Measurements from ENCODE around the gene GRIK3. TPM values are rescaled to one million over a fixed set of nuclear protein-coding genes. Genes with fewer than 3 reads are reported as not detected.

Gene GRIK3
- total and polyA plus RNA-seq, 2 of the 8 experiments (the other 6 are each of a cell fraction or from before 2014, with no cell fraction given): 2.1 to 3.4 TPM

- Histone ChIP-seq H2BK12ac (ENCODE audit: low read depth, low read length) (no peak overlapping the region), H3K4me1 (replicated peaks in 1 of 4; ENCODE audit: control insufficient read depth in 3 of 4, insufficient read depth in 4 of 4, low read length in 3 of 4) (no peaks in the 10 kb centered on the region; a peak in 1 of 7 replicates), H2BK20ac (ENCODE audit: low read length) (no peak overlapping the region), H3K56ac (replicated peaks; ENCODE audit: insufficient read length, low read depth, low read length) (no peak overlapping the region), H4K5ac (ENCODE audit: insufficient read length, low read depth, low read length) (no peak overlapping the region), H3K9me3 (ENCODE audit: insufficient read depth in 2 of 2, low read depth in 1 of 2, low read length in 1 of 2) (no peaks in the 10 kb centered on the region), H2BK120ac (replicated peaks; ENCODE audit: low read depth, low read length) (no peak overlapping the region), H3K23me2 (ENCODE audit: low read depth, low read length) (no peaks in the 10 kb centered on the region), H2AK5ac (ENCODE audit: low read depth, low read length) (no peak overlapping the region), H3K9ac (replicated peaks in 1 of 4; ENCODE audit: extremely low read depth in 1 of 4, low read depth in 3 of 4, low read length in 3 of 4) (no peak overlapping the region), H4K8ac (ENCODE audit: extremely low read depth, insufficient read depth, low read length) (no peak overlapping the region), H2AFZ (ENCODE audit: low read length) (no peak overlapping the region), H3K27ac (ENCODE audit: low read depth, low read length) (no peak overlapping the region), H3K4ac (replicated peaks; ENCODE audit: insufficient read length, low read depth, low read length) (no peak overlapping the region), H4K20me1 (replicated peaks in 1 of 2; ENCODE audit: control insufficient read depth in 1 of 2, insufficient read depth in 2 of 2, low read length in 2 of 2) (peaks cover 0 to 2% of the 10 kb centered on the region in 2 experiments), H4K91ac (replicated peaks; ENCODE audit: insufficient read length, low read length) (no peak overlapping the region), H3K23ac (ENCODE audit: insufficient read length) (no peak overlapping the region), H2BK5ac (ENCODE audit: low read depth, low read length) (no peak overlapping the region), H3K4me2 (ENCODE audit: insufficient read depth in 1 of 2, low read depth in 2 of 2, low read length in 2 of 2) (no peak overlapping the region), H3K4me3 (ENCODE audit: extremely low read depth in 1 of 4, insufficient read depth in 2 of 4, low read depth in 3 of 4, low read length in 4 of 4) (no peak overlapping the region), H3K79me1 (ENCODE audit: low read depth, low read length) (no peaks in the 10 kb centered on the region), H3K18ac (ENCODE audit: extremely low read depth, low read length) (no peak overlapping the region), H3K27me3 (replicated peaks in 1 of 4; ENCODE audit: control insufficient read depth in 3 of 4, extremely low read depth in 1 of 4, insufficient read depth in 3 of 4, low read length in 3 of 4) (no peaks in the 10 kb centered on the region), H2BK15ac (ENCODE audit: low read length) (no peak overlapping the region), H3K36me3 (ENCODE audit: control insufficient read depth in 2 of 4, insufficient read depth in 4 of 4, low read length in 3 of 4) (no peaks in the 10 kb centered on the region), H3K14ac (ENCODE audit: insufficient read length) (no peak overlapping the region), H3K79me2 (ENCODE audit: control insufficient read depth in 1 of 2, insufficient read depth in 2 of 2, low read length in 2 of 2) (no peaks in the 10 kb centered on the region)
- no peak for TF ChIP-seq CHD1 (IDR thresholded peaks at IDR 0.05; ENCODE audit: low read depth, low read length)
- TF ChIP-seq PHF8 (conservative IDR thresholded peaks at IDR 0.05; ENCODE audit: low read depth, low read length): no peak
- no peak for TF ChIP-seq POU5F1 (IDR thresholded peaks at IDR 0.05; ENCODE audit: low read depth, low read length)
- TF ChIP-seq EZH2 (IDR thresholded peaks at IDR 0.05; ENCODE audit: low read depth, low read length, severe bottlenecking): no peak
- 0 out of 2 replicates have a peak, but pooled peaks have one; percentile 18 for TF ChIP-seq KDM1A (IDR thresholded peaks at IDR 0.05; ENCODE audit: borderline replicate concordance, low read length)
- WGBS, 2 experiments (ENCODE audit: extremely low coverage in 1 of 2, insufficient coverage in 1 of 2, insufficient read length in 1 of 2, insufficient replicate concordance in 2 of 2, low coverage in 1 of 2, low lambda C conversion rate in 2 of 2, missing lambda C conversion rate in 1 of 2): 91% methylated on average over 6 of the region's 6 CpGs; no CpG with 5 or more reads in 1 of the 2 experiments
- FAIRE-seq: no peak
- CTCF ChIA-PET (ENCODE audit: partially characterized antibody): interaction anchor here (1.2 to 13.5 kb wide), 5 partner anchors 9 to 293 kb away, joined by 3 to 211 read pairs (median 11); no protein-coding TSS in a partner anchor
- POLR2A ChIA-PET (ENCODE audit: partially characterized antibody): no interaction called here
- DNase-seq (ENCODE audit: low read depth in 1 of 2, low spot score in 2 of 2): no peak
Observed at GRCh38 chr1:36869054-36869453, 165.3 kb downstream of the GRIK3 start.
